H9 (cell line): ENCODE results near the gene CCDC141. TPM values are rescaled to one million over a fixed set of nuclear protein-coding genes. Genes with fewer than 3 reads are reported as not detected.

ENCODE experiments used
- DNase-seq: peaks from one replicate; pipeline ENCODE4 v3.0.0-alpha.2; 2017
- H2AFZ ChIP-seq: one replicate; pipeline ENCODE4 v1.6.1; 2013; ENCODE audit warnings: mild to moderate bottlenecking, low read length, control low read depth, moderate library complexity
- H2AK5ac ChIP-seq: 2 replicates; pipeline ENCODE4 v1.6.1; 2013; ENCODE audit warnings: low read length, control low read depth, mixed read lengths; ENCODE audit not compliant: insufficient read length
- H2BK120ac ChIP-seq: one replicate; pipeline ENCODE4 v1.6.1; 2013; ENCODE audit warnings: low read depth, mild to moderate bottlenecking, low read length, control low read depth, inconsistent platforms; ENCODE audit not compliant: poor library complexity, severe bottlenecking
- H2BK12ac ChIP-seq: 2 replicates; pipeline ENCODE4 v1.6.1; 2013; ENCODE audit warnings: low read length, control low read depth, mixed read lengths, low read depth; ENCODE audit not compliant: insufficient read length
- H2BK15ac ChIP-seq: 2 replicates; pipeline ENCODE4 v1.6.1; 2013; ENCODE audit warnings: low read depth, low read length, control low read depth
- H2BK20ac ChIP-seq: one replicate; pipeline ENCODE4 v1.6.1; 2013; ENCODE audit warnings: low read depth, mild to moderate bottlenecking, low read length, control low read depth, inconsistent platforms; ENCODE audit not compliant: poor library complexity, severe bottlenecking
- H2BK5ac ChIP-seq: 2 replicates; pipeline ENCODE4 v1.6.1; 2013; ENCODE audit warnings: low read length, control low read depth, mixed read lengths; ENCODE audit not compliant: insufficient read length
- H3K14ac ChIP-seq: 2 replicates; pipeline ENCODE4 v1.6.1; 2013; ENCODE audit warnings: low read length, control low read depth; ENCODE audit not compliant: insufficient read depth
- H3K18ac ChIP-seq: 2 replicates; pipeline ENCODE4 v1.6.1; 2013; ENCODE audit warnings: low read depth, mild to moderate bottlenecking, mixed read lengths, low read length, control low read depth; ENCODE audit not compliant: insufficient read length
- H3K23ac ChIP-seq: 2 replicates; pipeline ENCODE4 v1.6.1; 2013; ENCODE audit warnings: low read length, control low read depth, mixed read lengths, low read depth; ENCODE audit not compliant: insufficient read length
- H3K23me2 ChIP-seq: 2 replicates; pipeline ENCODE4 v1.6.1; 2013; ENCODE audit warnings: low read depth, mild to moderate bottlenecking, mixed read lengths, low read length, control low read depth; ENCODE audit not compliant: insufficient read length, poor library complexity, severe bottlenecking
- H3K27ac ChIP-seq: 2 replicates; pipeline ENCODE4 v1.5.1; 2013; ENCODE audit warnings: low read length, control low read depth, mixed read lengths, low read depth; ENCODE audit not compliant: insufficient read length
- H3K27me3 ChIP-seq: 2 replicates; pipeline ENCODE4 v1.6.1; 2013; ENCODE audit warnings: low read length, control low read depth, inconsistent platforms; ENCODE audit not compliant: insufficient read depth
- H3K4ac ChIP-seq: 2 replicates; pipeline ENCODE4 v1.6.1; 2013; ENCODE audit warnings: low read depth, mild to moderate bottlenecking, control low read depth, inconsistent platforms, low read length, moderate library complexity
- H3K4me1 ChIP-seq: 2 replicates; pipeline ENCODE4 v1.6.1; 2013; ENCODE audit warnings: low read length, control low read depth, inconsistent platforms; ENCODE audit not compliant: insufficient read depth
- H3K4me2 ChIP-seq: 2 replicates; pipeline ENCODE4 v1.6.1; 2013; ENCODE audit warnings: low read length, control low read depth, mixed read lengths; ENCODE audit not compliant: insufficient read length, insufficient read depth
- H3K56ac ChIP-seq: 2 replicates; pipeline ENCODE4 v1.6.1; 2013; ENCODE audit warnings: low read depth, mild to moderate bottlenecking, mixed read lengths, low read length, control low read depth; ENCODE audit not compliant: insufficient read length
- H3K79me1 ChIP-seq: 2 replicates; pipeline ENCODE4 v1.6.1; 2013; ENCODE audit warnings: low read depth, mild to moderate bottlenecking, moderate library complexity, low read length, control low read depth, inconsistent platforms; ENCODE audit not compliant: insufficient read depth, poor library complexity, severe bottlenecking
- H3K79me2 ChIP-seq: 2 replicates; pipeline ENCODE4 v1.6.1; 2013; ENCODE audit warnings: low read length, control low read depth, inconsistent platforms; ENCODE audit not compliant: insufficient read depth
- H3K9ac ChIP-seq: 2 replicates; pipeline ENCODE4 v1.6.1; 2013; ENCODE audit warnings: low read length, control low read depth, mixed read lengths; ENCODE audit not compliant: insufficient read length; ENCODE audit errors: extremely low read depth
- H3K9me3 ChIP-seq: one replicate; pipeline ENCODE4 v1.6.1; 2013; ENCODE audit warnings: low read depth, low read length, inconsistent platforms; ENCODE audit not compliant: control insufficient read depth
- H3T11ph ChIP-seq: one replicate; pipeline ENCODE4 v1.6.1; 2013; ENCODE audit warnings: mild to moderate bottlenecking, low read length, control low read depth, inconsistent platforms
- H4K20me1 ChIP-seq: one replicate; pipeline ENCODE4 v1.6.1; 2013; ENCODE audit not compliant: control insufficient read depth, insufficient read length, insufficient read depth
- H4K5ac ChIP-seq: 2 replicates; pipeline ENCODE4 v1.6.1; 2013; ENCODE audit warnings: low read depth, mild to moderate bottlenecking, mixed read lengths, low read length, control low read depth; ENCODE audit not compliant: insufficient read length
- H4K8ac ChIP-seq: replicated peaks from 2 replicates; pipeline ENCODE4 v1.6.1; 2013; ENCODE audit warnings: low read length, control low read depth, mixed read lengths, low read depth; ENCODE audit not compliant: insufficient read length
- H4K91ac ChIP-seq: 2 replicates; pipeline ENCODE4 v1.6.1; 2013; ENCODE audit warnings: low read depth, mild to moderate bottlenecking, moderate library complexity, mixed read lengths, low read length, control low read depth; ENCODE audit not compliant: insufficient read length
- H3K27ac Mint-ChIP-seq, 3 experiments: 2 replicates in 2 of 3; 3 replicates in 1 of 3; pipeline ENCODE4 v1.8.0; 2020 to 2021; ENCODE audit warnings: mixed read lengths in 3 of 3, mild to moderate bottlenecking in 1 of 3, moderate library complexity in 1 of 3
- H3K27me3 Mint-ChIP-seq: 2 replicates; pipeline ENCODE4 v1.8.0; 2021; ENCODE audit warnings: low read depth, mild to moderate bottlenecking, moderate library complexity, mixed read lengths
- H3K36me3 Mint-ChIP-seq, 3 experiments: 2 replicates in 2 of 3; 3 replicates in 1 of 3; pipeline ENCODE4 v1.8.0; 2020 to 2021; ENCODE audit warnings: low read depth in 3 of 3, mixed read lengths in 3 of 3; ENCODE audit not compliant: insufficient read depth in 1 of 3
- H3K4me1 Mint-ChIP-seq, 2 experiments: 2 replicates each; pipeline ENCODE4 v1.8.0; 2020; ENCODE audit warnings: mixed read lengths in 2 of 2
- H3K4me3 Mint-ChIP-seq, 2 experiments: 2 replicates in 1 of 2; 3 replicates in 1 of 2; pipeline ENCODE4 v1.8.0; 2020 to 2021; ENCODE audit warnings: mild to moderate bottlenecking in 2 of 2, mixed read lengths in 2 of 2, moderate library complexity in 1 of 2
- H3K9me3 Mint-ChIP-seq, 2 experiments: 2 replicates in 1 of 2; 3 replicates in 1 of 2; pipeline ENCODE4 v1.8.0; 2020; ENCODE audit warnings: mild to moderate bottlenecking in 2 of 2, mixed read lengths in 2 of 2, moderate library complexity in 1 of 2
- WGBS: extraction: QIAGEN DNeasy Blood & Tissue Kit; methylation state at CpG from one replicate; pipeline ENCODE4 v1.1.7; 2013; ENCODE audit warnings: missing lambda C conversion rate, low lambda C conversion rate, mixed read lengths; ENCODE audit not compliant: insufficient read length; ENCODE audit errors: extremely low coverage; 5-methylcytosine and 5-hydroxymethylcytosine counted together
- total RNA-seq: library from RNA; stranded (reverse); gene quantifications from 2 replicates; pipeline ENCODE4 v1.2.1, GENCODE V29; 2021
- TF ChIP-seq, protein P1 (sequence below): fragments of 200-600 bp; sonication (generic); conservative IDR thresholded peaks from 3 replicates; pipeline ENCODE4 v1.8.0; 2021; ENCODE audit warnings: antibody characterized with exemption, mild to moderate bottlenecking

The CCDC141 gene
- total RNA-seq, 1 experiment from 2014 or later: 1.0 TPM

GRCh38 chr2:178946494-178946893 lies 103.4 kb downstream of the CCDC141 start:
- no peak overlapping the region for H4K91ac ChIP-seq
- no peaks in the 10 kb centered on the region for H3K9me3 ChIP-seq
- H3K4me1 Mint-ChIP-seq: 0 out of 4 replicates have a peak, but pooled peaks cover 0 to 4% of the 10 kb centered on the region in 2 experiments
- H3T11ph ChIP-seq: no peak overlapping the region
- no peak overlapping the region for H2AK5ac ChIP-seq
- H2BK120ac ChIP-seq: no peak overlapping the region
- no peaks in the 10 kb centered on the region for H4K20me1 ChIP-seq
- no peak overlapping the region for H3K4ac ChIP-seq
- H3K9me3 Mint-ChIP-seq: no peaks in the 10 kb centered on the region; a peak in 1 of 5 replicates
- no CpG with 5 or more reads among the region's 3 CpGs for WGBS
- no peak overlapping the region for H2BK12ac ChIP-seq
- H2BK5ac ChIP-seq: no peak overlapping the region
- no peak overlapping the region for H4K8ac ChIP-seq
- H3K27me3 ChIP-seq: no peaks in the 10 kb centered on the region
- no peak overlapping the region for H3K56ac ChIP-seq
- no peak overlapping the region for H2BK20ac ChIP-seq
- no peaks in the 10 kb centered on the region for H3K4me1 ChIP-seq
- H3K23me2 ChIP-seq: no peaks in the 10 kb centered on the region
- H3K4me2 ChIP-seq: no peak overlapping the region
- DNase-seq: no peak
- no peaks in the 10 kb centered on the region for H3K79me2 ChIP-seq
- H3K27me3 Mint-ChIP-seq: no peaks in the 10 kb centered on the region
- H3K27ac Mint-ChIP-seq: no peak overlapping the region
- no peak overlapping the region for H3K23ac ChIP-seq
- no peak overlapping the region for H3K9ac ChIP-seq
- H3K79me1 ChIP-seq: no peaks in the 10 kb centered on the region
- no peak overlapping the region for H3K14ac ChIP-seq
- no peak overlapping the region for H3K27ac ChIP-seq
- no peak overlapping the region for H2BK15ac ChIP-seq
- H3K18ac ChIP-seq: no peak overlapping the region
- no peak overlapping the region for H4K5ac ChIP-seq
- no peak overlapping the region for H2AFZ ChIP-seq
- TF ChIP-seq, protein P1, sequence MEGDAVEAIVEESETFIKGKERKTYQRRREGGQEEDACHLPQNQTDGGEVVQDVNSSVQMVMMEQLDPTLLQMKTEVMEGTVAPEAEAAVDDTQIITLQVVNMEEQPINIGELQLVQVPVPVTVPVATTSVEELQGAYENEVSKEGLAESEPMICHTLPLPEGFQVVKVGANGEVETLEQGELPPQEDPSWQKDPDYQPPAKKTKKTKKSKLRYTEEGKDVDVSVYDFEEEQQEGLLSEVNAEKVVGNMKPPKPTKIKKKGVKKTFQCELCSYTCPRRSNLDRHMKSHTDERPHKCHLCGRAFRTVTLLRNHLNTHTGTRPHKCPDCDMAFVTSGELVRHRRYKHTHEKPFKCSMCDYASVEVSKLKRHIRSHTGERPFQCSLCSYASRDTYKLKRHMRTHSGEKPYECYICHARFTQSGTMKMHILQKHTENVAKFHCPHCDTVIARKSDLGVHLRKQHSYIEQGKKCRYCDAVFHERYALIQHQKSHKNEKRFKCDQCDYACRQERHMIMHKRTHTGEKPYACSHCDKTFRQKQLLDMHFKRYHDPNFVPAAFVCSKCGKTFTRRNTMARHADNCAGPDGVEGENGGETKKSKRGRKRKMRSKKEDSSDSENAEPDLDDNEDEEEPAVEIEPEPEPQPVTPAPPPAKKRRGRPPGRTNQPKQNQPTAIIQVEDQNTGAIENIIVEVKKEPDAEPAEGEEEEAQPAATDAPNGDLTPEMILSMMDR: no peak
- H3K4me3 Mint-ChIP-seq: no peak overlapping the region
- H3K36me3 Mint-ChIP-seq: no peaks in the 10 kb centered on the region
